ENCODE data around the gene BRIX1.

DNA sequence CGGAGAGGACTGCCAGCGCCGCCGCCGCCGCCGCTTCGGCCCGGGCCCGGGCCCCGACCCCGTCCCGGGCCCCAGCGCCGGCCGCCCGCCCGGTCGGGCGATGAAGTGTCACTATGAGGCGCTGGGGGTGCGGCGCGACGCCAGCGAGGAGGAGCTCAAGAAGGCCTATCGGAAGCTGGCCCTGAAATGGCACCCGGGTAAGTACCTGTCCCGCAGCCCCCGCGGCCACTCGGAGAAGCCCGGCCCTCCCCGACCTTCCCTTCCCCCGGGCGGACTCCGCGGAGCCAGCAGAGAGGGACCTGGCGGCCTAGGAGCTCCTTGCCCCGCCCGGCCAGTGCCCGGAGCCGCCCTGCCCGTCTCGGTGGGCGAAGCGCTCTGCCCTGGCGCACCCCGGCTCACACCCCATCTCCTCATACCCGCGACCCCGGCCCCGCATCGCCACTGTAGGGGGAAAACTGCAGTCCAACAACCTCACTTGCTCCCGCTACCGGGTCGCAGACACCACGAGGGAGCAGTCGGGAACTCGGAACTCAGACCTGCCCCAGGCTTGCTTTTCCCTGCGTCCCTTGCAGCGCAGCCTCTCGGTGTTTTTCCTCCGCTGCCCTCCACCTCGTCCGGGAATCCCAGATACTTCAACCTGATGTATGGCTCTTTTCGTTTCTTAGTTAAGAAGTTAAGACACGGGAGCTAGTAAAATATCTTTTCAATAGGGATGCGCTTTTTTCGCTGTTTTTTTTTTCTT lies 14.4 kb downstream of the BRIX1 start:
- peak; percentile 55; the same call in 1 of the 2 replicates for TF ChIP-seq HOXA9 (CRISPR knock-in tag; IDR thresholded peaks at IDR 0.05; ENCODE audit: borderline replicate concordance)
- TF ChIP-seq, protein P1, sequence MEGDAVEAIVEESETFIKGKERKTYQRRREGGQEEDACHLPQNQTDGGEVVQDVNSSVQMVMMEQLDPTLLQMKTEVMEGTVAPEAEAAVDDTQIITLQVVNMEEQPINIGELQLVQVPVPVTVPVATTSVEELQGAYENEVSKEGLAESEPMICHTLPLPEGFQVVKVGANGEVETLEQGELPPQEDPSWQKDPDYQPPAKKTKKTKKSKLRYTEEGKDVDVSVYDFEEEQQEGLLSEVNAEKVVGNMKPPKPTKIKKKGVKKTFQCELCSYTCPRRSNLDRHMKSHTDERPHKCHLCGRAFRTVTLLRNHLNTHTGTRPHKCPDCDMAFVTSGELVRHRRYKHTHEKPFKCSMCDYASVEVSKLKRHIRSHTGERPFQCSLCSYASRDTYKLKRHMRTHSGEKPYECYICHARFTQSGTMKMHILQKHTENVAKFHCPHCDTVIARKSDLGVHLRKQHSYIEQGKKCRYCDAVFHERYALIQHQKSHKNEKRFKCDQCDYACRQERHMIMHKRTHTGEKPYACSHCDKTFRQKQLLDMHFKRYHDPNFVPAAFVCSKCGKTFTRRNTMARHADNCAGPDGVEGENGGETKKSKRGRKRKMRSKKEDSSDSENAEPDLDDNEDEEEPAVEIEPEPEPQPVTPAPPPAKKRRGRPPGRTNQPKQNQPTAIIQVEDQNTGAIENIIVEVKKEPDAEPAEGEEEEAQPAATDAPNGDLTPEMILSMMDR (CRISPR knock-in tag; IDR thresholded peaks at IDR 0.05), result 0 out of 2 replicates have a peak, but pooled peaks have one; percentile 15

All from HepG2 (cell line).